ENCODE data around the gene TMEM256.

GRCh38 chr17:7356756-7357155 is 47.1 kb downstream of the TMEM256 start:
- TF ChIP-seq BACH2 (CRISPR knock-in tag; IDR thresholded peaks at IDR 0.05; ENCODE audit: borderline replicate concordance) (no peak), GLIS3 (CRISPR knock-in tag; IDR thresholded peaks at IDR 0.05) (no peak), OSR1 (CRISPR knock-in tag; IDR thresholded peaks at IDR 0.05) (no peak), ZFP30 (CRISPR knock-in tag; IDR thresholded peaks at IDR 0.05) (no peak), PATZ1 (CRISPR knock-in tag; IDR thresholded peaks at IDR 0.05; ENCODE audit: borderline replicate concordance) (no peak), TCF4 (CRISPR knock-in tag; IDR thresholded peaks at IDR 0.05; ENCODE audit: borderline replicate concordance) (no peak), CSDC2 (CRISPR knock-in tag; IDR thresholded peaks at IDR 0.05) (no peak), ZC3H10 (CRISPR knock-in tag; IDR thresholded peaks at IDR 0.05) (no peak), TSHZ2 (CRISPR knock-in tag; IDR thresholded peaks at IDR 0.05) (no peak), SNAI2 (CRISPR knock-in tag; IDR thresholded peaks at IDR 0.05) (no peak), ZNF565 (CRISPR knock-in tag; conservative IDR thresholded peaks at IDR 0.05; ENCODE audit: low read depth) (no peak)
